ENCODE measurements around the gene KPNA6.

The KPNA6 gene

GRCh38 chr1:32178380-32179192, 70.7 kb downstream of the KPNA6 start:
- Histone ChIP-seq H3K9ac (ENCODE audit: low read length in 2 of 2) (peak overlapping the region; percentile 68 to 87), H3K36me3 (ENCODE audit: control insufficient read depth in 2 of 2, insufficient read depth in 2 of 2, low read length in 2 of 2) (peaks cover 9 to 10% of the 10 kb centered on the region in 2 donors), H3K27ac (ENCODE audit: low read length) (peak overlapping the region; percentile 90), H3K4me1 (ENCODE audit: control insufficient read depth, insufficient read depth, low read length) (peaks cover 23% of the 10 kb centered on the region), H3K4me3 (ENCODE audit: low read length in 2 of 2) (peak overlapping the region; percentile 78 to 81), H3K27me3 (ENCODE audit: control insufficient read depth in 1 of 2, insufficient read depth in 2 of 2, low read length in 2 of 2) (no peaks in the 10 kb centered on the region), H3K9me3 (ENCODE audit: control insufficient read depth in 2 of 2, low read length in 2 of 2) (no peaks in the 10 kb centered on the region)

DNA sequence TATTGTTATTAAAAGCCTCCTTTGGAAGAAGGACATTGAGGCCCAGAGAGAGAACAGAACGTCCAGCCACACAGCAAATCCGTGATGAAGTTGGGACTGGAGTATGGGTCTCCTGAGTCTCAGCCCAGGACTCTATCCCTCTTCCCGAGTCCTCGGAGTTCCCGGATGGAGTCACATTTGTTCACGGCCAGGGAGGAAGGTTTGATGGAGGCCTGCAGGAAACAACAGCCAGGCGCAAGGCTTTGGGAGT, 71.3 kb downstream of the KPNA6 start:
- peak overlapping the region; percentile 68 to 87 for H3K9ac ChIP-seq (ENCODE audit: low read length in 2 of 2)
- peaks cover 8 to 13% of the 10 kb centered on the region in 2 donors for H3K36me3 ChIP-seq (ENCODE audit: control insufficient read depth in 2 of 2, insufficient read depth in 2 of 2, low read length in 2 of 2)
- H3K4me1 ChIP-seq (ENCODE audit: control insufficient read depth, insufficient read depth, low read length), result peaks cover 24% of the 10 kb centered on the region
- no peaks in the 10 kb centered on the region for H3K27me3 ChIP-seq (ENCODE audit: control insufficient read depth in 1 of 2, insufficient read depth in 2 of 2, low read length in 2 of 2)
- H3K9me3 ChIP-seq (ENCODE audit: control insufficient read depth in 2 of 2, low read length in 2 of 2), result no peaks in the 10 kb centered on the region
- peak overlapping the region; percentile 90 for H3K27ac ChIP-seq (ENCODE audit: low read length)
- H3K4me3 ChIP-seq (ENCODE audit: low read length in 2 of 2), result peak overlapping the region; percentile 78 to 81

- H3K36me3 ChIP-seq (ENCODE audit: control insufficient read depth in 2 of 2, insufficient read depth in 2 of 2, low read length in 2 of 2), result peaks cover 13% of the 10 kb centered on the region in 2 donors
- H3K27me3 ChIP-seq (ENCODE audit: control insufficient read depth in 1 of 2, insufficient read depth in 2 of 2, low read length in 2 of 2), result no peaks in the 10 kb centered on the region
- peak within 1 kb of the TSS; percentile 90 for H3K27ac ChIP-seq (ENCODE audit: low read length)
- H3K4me1 ChIP-seq (ENCODE audit: control insufficient read depth, insufficient read depth, low read length), result peaks cover 29% of the 10 kb centered on the region
- peak within 1 kb of the TSS; percentile 68 to 89 for H3K9ac ChIP-seq (ENCODE audit: low read length in 2 of 2)
- peak within 1 kb of the TSS; percentile 78 to 81 for H3K4me3 ChIP-seq (ENCODE audit: low read length in 2 of 2)
- no peaks in the 10 kb centered on the region for H3K9me3 ChIP-seq (ENCODE audit: control insufficient read depth in 2 of 2, low read length in 2 of 2)
These were observed 71.8 kb downstream of the KPNA6 start, which contains the start of gene TXLNA for GRCh38 chr1:32179443-32180185. Gene TXLNA, plus strand, starts transcription at chr1:32179675. Its CDS starts 671 bp downstream, at chr1:32180346.

GRCh38 chr1:32180186-32181060, 72.6 kb downstream of the KPNA6 start:
- H3K27ac ChIP-seq (ENCODE audit: low read length), result peak overlapping the region; percentile 90
- peak overlapping the region; percentile 62 to 81 for H3K4me3 ChIP-seq (ENCODE audit: low read length in 2 of 2)
- peaks cover 12 to 15% of the 10 kb centered on the region in 2 donors for H3K36me3 ChIP-seq (ENCODE audit: control insufficient read depth in 2 of 2, insufficient read depth in 2 of 2, low read length in 2 of 2)
- peaks cover 29% of the 10 kb centered on the region for H3K4me1 ChIP-seq (ENCODE audit: control insufficient read depth, insufficient read depth, low read length)
- peak overlapping the region; percentile 68 to 89 for H3K9ac ChIP-seq (ENCODE audit: low read length in 2 of 2)
- H3K9me3 ChIP-seq (ENCODE audit: control insufficient read depth in 2 of 2, low read length in 2 of 2), result no peaks in the 10 kb centered on the region
- H3K27me3 ChIP-seq (ENCODE audit: control insufficient read depth in 1 of 2, insufficient read depth in 2 of 2, low read length in 2 of 2), result no peaks in the 10 kb centered on the region

DNA sequence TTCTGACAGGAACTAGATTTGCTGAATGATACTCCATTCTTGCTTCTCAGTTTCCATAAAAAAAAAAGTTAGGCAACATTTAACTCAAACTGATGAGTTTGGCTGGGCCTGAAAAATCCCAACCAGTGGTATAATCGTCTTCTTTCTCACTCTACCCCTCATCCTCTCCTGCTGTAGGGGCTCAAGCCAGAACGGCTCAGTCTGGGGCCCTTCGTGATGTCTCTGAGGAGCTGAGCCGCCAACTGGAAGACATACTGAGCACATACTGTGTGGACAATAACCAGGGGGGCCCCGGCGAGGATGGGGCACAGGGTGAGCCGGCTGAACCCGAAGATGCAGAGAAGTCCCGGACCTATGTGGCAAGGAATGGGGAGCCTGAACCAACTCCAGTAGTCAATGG, 73.2 kb downstream of the KPNA6 start:
- Histone ChIP-seq H3K4me1 (ENCODE audit: control insufficient read depth, insufficient read depth, low read length) (peaks cover 30% of the 10 kb centered on the region), H3K4me3 (ENCODE audit: low read length in 2 of 2) (peak overlapping the region; percentile 62 to 81), H3K9ac (ENCODE audit: low read length in 2 of 2) (peak overlapping the region; percentile 29 to 68), H3K9me3 (ENCODE audit: control insufficient read depth in 2 of 2, low read length in 2 of 2) (no peaks in the 10 kb centered on the region), H3K27ac (ENCODE audit: low read length) (peak overlapping the region; percentile 31), H3K36me3 (ENCODE audit: control insufficient read depth in 2 of 2, insufficient read depth in 2 of 2, low read length in 2 of 2) (peaks cover 14 to 18% of the 10 kb centered on the region in 2 donors), H3K27me3 (ENCODE audit: control insufficient read depth in 1 of 2, insufficient read depth in 2 of 2, low read length in 2 of 2) (no peaks in the 10 kb centered on the region)

GRCh38 chr1:32181563-32181962, 73.7 kb downstream of the KPNA6 start:
- no peak overlapping the region for H3K27ac ChIP-seq (ENCODE audit: low read length)
- H3K9me3 ChIP-seq (ENCODE audit: control insufficient read depth in 2 of 2, low read length in 2 of 2), result no peaks in the 10 kb centered on the region
- H3K9ac ChIP-seq (ENCODE audit: low read length in 2 of 2), result peak overlapping the region; percentile 21 to 68
- H3K4me3 ChIP-seq (ENCODE audit: low read length in 2 of 2), result peak overlapping the region; percentile 62 to 81
- H3K27me3 ChIP-seq (ENCODE audit: control insufficient read depth in 1 of 2, insufficient read depth in 2 of 2, low read length in 2 of 2), result no peaks in the 10 kb centered on the region
- H3K36me3 ChIP-seq (ENCODE audit: control insufficient read depth in 2 of 2, insufficient read depth in 2 of 2, low read length in 2 of 2), result peaks cover 17 to 20% of the 10 kb centered on the region in 2 donors
- peaks cover 32% of the 10 kb centered on the region for H3K4me1 ChIP-seq (ENCODE audit: control insufficient read depth, insufficient read depth, low read length)

DNA sequence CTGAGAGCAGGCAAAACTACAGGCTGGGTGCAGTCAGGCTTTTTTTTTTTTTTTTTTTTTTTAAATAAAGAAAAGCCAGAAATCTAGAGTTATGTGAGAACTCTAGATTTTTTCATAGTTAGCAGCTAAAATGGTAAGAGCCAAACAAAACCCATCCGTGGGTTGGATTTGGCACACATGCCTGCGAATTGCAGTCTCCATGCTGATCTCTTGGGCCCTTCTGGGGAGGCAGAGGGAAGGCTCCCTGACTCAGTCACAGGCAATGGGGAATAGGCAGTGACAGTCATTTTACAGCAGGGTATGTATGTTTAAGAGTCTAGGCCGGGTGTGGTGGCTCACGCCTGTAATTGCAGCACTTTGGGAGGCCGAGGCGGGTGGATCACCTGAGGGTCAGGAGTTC, 74.2 kb downstream of the KPNA6 start:
- Histone ChIP-seq H3K27me3 (ENCODE audit: control insufficient read depth in 1 of 2, insufficient read depth in 2 of 2, low read length in 2 of 2) (no peaks in the 10 kb centered on the region), H3K36me3 (ENCODE audit: control insufficient read depth in 2 of 2, insufficient read depth in 2 of 2, low read length in 2 of 2) (peaks cover 17 to 21% of the 10 kb centered on the region in 2 donors), H3K9ac (ENCODE audit: low read length in 2 of 2) (no peak overlapping the region), H3K4me3 (ENCODE audit: low read length in 2 of 2) (peak overlapping the region in 1 of 2 donors; percentile 81), H3K4me1 (ENCODE audit: control insufficient read depth, insufficient read depth, low read length) (peaks cover 32% of the 10 kb centered on the region), H3K27ac (ENCODE audit: low read length) (no peak overlapping the region), H3K9me3 (ENCODE audit: control insufficient read depth in 2 of 2, low read length in 2 of 2) (no peaks in the 10 kb centered on the region)

- Histone ChIP-seq H3K27ac (ENCODE audit: low read length) (no peak overlapping the region), H3K9ac (ENCODE audit: low read length in 2 of 2) (no peak overlapping the region), H3K4me3 (ENCODE audit: low read length in 2 of 2) (peak overlapping the region in 1 of 2 donors; percentile 15), H3K36me3 (ENCODE audit: control insufficient read depth in 2 of 2, insufficient read depth in 2 of 2, low read length in 2 of 2) (peaks cover 38 to 43% of the 10 kb centered on the region in 2 donors), H3K27me3 (ENCODE audit: control insufficient read depth in 1 of 2, insufficient read depth in 2 of 2, low read length in 2 of 2) (no peaks in the 10 kb centered on the region), H3K4me1 (ENCODE audit: control insufficient read depth, insufficient read depth, low read length) (peaks cover 26% of the 10 kb centered on the region), H3K9me3 (ENCODE audit: control insufficient read depth in 2 of 2, low read length in 2 of 2) (no peaks in the 10 kb centered on the region)
These were observed 76.8 kb downstream of the KPNA6 start for GRCh38 chr1:32184650-32185049.

DNA sequence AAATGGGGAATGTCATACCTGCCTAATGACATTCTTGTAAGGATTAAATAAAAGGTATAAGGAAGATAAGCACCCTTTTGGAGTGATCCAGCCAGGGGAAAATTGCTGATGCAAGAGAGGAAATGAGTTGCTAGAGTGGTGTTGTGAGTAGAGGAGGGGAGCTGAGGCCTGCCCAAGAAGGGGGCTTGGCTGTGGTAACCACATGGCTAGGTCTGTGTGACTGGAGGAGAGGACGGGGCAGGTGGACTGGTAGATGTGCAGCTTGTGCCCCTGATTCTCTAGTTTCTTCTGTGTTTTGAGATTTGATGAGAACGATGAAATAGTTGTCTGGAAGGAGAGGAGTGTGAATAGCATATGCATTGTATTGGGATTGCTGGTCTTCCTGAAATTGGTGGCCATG, 78.2 kb downstream of the KPNA6 start:
- no peak overlapping the region for H3K27ac ChIP-seq (ENCODE audit: low read length)
- H3K4me1 ChIP-seq (ENCODE audit: control insufficient read depth, insufficient read depth, low read length), result peaks cover 17% of the 10 kb centered on the region
- no peaks in the 10 kb centered on the region for H3K27me3 ChIP-seq (ENCODE audit: control insufficient read depth in 1 of 2, insufficient read depth in 2 of 2, low read length in 2 of 2)
- no peaks in the 10 kb centered on the region for H3K9me3 ChIP-seq (ENCODE audit: control insufficient read depth in 2 of 2, low read length in 2 of 2)
- no peak overlapping the region for H3K4me3 ChIP-seq (ENCODE audit: low read length in 2 of 2)
- peaks cover 49 to 55% of the 10 kb centered on the region in 2 donors for H3K36me3 ChIP-seq (ENCODE audit: control insufficient read depth in 2 of 2, insufficient read depth in 2 of 2, low read length in 2 of 2)
- no peak overlapping the region for H3K9ac ChIP-seq (ENCODE audit: low read length in 2 of 2)

DNA sequence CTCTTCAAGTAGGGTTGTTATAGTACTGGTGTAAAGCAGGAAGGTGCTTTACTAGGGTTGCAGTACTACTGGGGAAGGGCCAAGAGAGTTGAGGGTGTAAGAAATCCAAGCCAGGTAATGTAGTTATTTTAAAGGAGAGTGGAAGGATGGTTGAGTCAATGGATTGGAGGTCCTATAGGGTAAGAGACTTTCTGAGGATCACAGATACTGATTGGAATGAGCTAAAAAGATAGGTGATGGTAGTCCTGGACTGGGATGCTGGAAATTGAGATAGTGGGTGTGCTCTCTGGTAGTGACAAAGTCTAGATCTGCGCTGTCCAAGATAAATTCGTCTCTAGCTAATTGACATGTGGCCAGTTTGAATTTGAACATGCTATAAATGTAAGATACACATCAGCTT, 78.6 kb downstream of the KPNA6 start:
- Histone ChIP-seq H3K27ac (ENCODE audit: low read length) (no peak overlapping the region), H3K27me3 (ENCODE audit: control insufficient read depth in 1 of 2, insufficient read depth in 2 of 2, low read length in 2 of 2) (no peaks in the 10 kb centered on the region), H3K4me3 (ENCODE audit: low read length in 2 of 2) (no peak overlapping the region), H3K36me3 (ENCODE audit: control insufficient read depth in 2 of 2, insufficient read depth in 2 of 2, low read length in 2 of 2) (peaks cover 51 to 56% of the 10 kb centered on the region in 2 donors), H3K9ac (ENCODE audit: low read length in 2 of 2) (no peak overlapping the region), H3K9me3 (ENCODE audit: control insufficient read depth in 2 of 2, low read length in 2 of 2) (no peaks in the 10 kb centered on the region), H3K4me1 (ENCODE audit: control insufficient read depth, insufficient read depth, low read length) (peaks cover 13% of the 10 kb centered on the region)
